OCI-LY1 (cell line): ENCODE measurements around the gene SLC51B.

ENCODE experiments used
- H2AFZ ChIP-seq: fragments of 200-600 bp; sonication (generic), shearing (Covaris generic); 2 replicates; pipeline ENCODE4 v1.6.0; 2014; ENCODE audit warnings: antibody characterized with exemption, mild to moderate bottlenecking, low read length
- H3F3A ChIP-seq: fragments of 200-600 bp; sonication (generic), shearing (Covaris generic); 2 replicates; pipeline ENCODE4 v1.6.0; 2014; ENCODE audit warnings: mild to moderate bottlenecking, antibody characterized with exemption, low read length, moderate library complexity; ENCODE audit not compliant: insufficient read depth
- H3K27ac ChIP-seq: fragments of 200-600 bp; sonication (generic); 2 replicates; pipeline ENCODE4 v1.5.1; 2014; ENCODE audit warnings: low read length, mixed run types, mild to moderate bottlenecking, low read depth; ENCODE audit not compliant: poor library complexity, severe bottlenecking
- H3K27me3 ChIP-seq: fragments of 200-600 bp; sonication (generic); 2 replicates; pipeline ENCODE4 v1.6.0; 2014; ENCODE audit warnings: antibody characterized with exemption, mild to moderate bottlenecking, low read length, moderate library complexity; ENCODE audit not compliant: insufficient read depth
- H3K36me3 ChIP-seq: fragments of 200-600 bp; sonication (generic); 2 replicates; pipeline ENCODE4 v1.6.1; 2014; ENCODE audit warnings: mild to moderate bottlenecking, antibody characterized with exemption, low read length, moderate library complexity, mixed read lengths; ENCODE audit not compliant: insufficient read depth
- H3K4me1 ChIP-seq: fragments of 200-600 bp; sonication (generic); 2 replicates; pipeline ENCODE4 v1.5.1; 2014; ENCODE audit warnings: mild to moderate bottlenecking, low read length, moderate library complexity; ENCODE audit not compliant: insufficient read depth, severe bottlenecking
- H3K4me2 ChIP-seq: fragments of 200-600 bp; sonication (generic), shearing (Covaris generic); 2 replicates; pipeline ENCODE4 v1.6.1; 2014; ENCODE audit warnings: low read length
- H3K4me3 ChIP-seq: fragments of 200-600 bp; sonication (generic); 2 replicates; pipeline ENCODE4 v1.5.1; 2014; ENCODE audit warnings: low read length, low read depth, mild to moderate bottlenecking, mixed read lengths; ENCODE audit not compliant: poor library complexity, severe bottlenecking
- H3K79me2 ChIP-seq: fragments of 200-600 bp; shearing (Covaris generic); 2 replicates; pipeline ENCODE4 v1.6.1; 2016; ENCODE audit warnings: mixed run types, low read length, mixed read lengths; ENCODE audit not compliant: insufficient read depth
- H3K9ac ChIP-seq: fragments of 200-600 bp; sonication (generic), shearing (Covaris generic); 2 replicates; pipeline ENCODE4 v1.6.1; 2014; ENCODE audit warnings: mild to moderate bottlenecking, low read length, mixed read lengths
- H3K9me2 ChIP-seq: fragments of 200-600 bp; sonication (generic), shearing (Covaris generic); 2 replicates; pipeline ENCODE4 v1.6.1; 2014; ENCODE audit warnings: low read depth, mild to moderate bottlenecking, low read length, mixed read lengths
- H3K9me3 ChIP-seq: fragments of 200-600 bp; shearing (Covaris generic); 2 replicates; pipeline ENCODE4 v1.6.1; 2014; ENCODE audit warnings: low read length, mixed read lengths
- H4K20me1 ChIP-seq: fragments of 200-600 bp; sonication (generic), shearing (Covaris generic); 2 replicates; pipeline ENCODE4 v1.6.0; 2016; ENCODE audit warnings: mild to moderate bottlenecking, low read length; ENCODE audit not compliant: insufficient read depth
- EZH2 ChIP-seq: fragments of 200-600 bp; sonication (generic), shearing (Covaris generic); IDR thresholded peaks from 2 replicates; pipeline ENCODE4 v1.8.0; 2017; ENCODE audit warnings: borderline replicate concordance, mixed run types, mild to moderate bottlenecking, antibody characterized with exemption, low read length, moderate library complexity, mixed read lengths
- TF ChIP-seq, protein P1 (sequence below): fragments of 200-600 bp; sonication (generic), shearing (Covaris generic); IDR thresholded peaks from 2 replicates; pipeline ENCODE4 v1.5.1; 2017; ENCODE audit warnings: mild to moderate bottlenecking, antibody characterized with exemption, low read length, moderate library complexity, mixed read lengths

SLC51B gene

DNA sequence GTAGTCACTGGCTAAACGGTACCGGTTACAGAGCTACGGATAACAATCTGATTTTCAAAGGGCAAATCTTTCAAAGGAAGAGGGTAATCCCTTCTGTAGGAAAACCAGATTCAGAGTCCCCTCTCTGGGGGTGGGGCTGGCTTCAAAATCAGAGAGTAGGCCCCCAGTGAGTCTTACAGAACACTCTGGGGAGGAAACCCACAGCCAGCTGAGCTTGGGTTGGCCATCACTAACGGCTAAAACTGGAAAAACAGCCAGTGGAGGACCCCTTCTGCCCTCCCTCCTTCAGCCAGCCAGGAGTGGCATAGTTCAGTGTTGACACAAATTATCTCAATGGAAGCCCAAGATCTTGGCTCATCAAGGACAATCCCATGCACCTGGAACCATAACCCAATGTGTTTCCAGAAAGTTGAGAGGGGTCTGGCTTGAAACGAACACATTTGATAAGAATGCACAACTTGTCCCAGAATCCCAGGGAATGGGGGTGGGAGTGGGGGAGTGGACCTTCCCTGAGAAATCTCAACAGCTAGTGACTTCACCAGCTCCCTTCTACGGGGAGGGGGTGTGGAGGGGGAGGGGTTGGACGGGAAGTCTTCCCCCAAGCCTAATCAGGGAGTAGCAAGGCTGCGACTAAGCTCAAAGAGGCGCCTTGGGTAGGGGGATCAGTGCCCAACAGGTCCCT lies 21.6 kb downstream of the SLC51B start:
- H3K4me3 ChIP-seq: no peak overlapping the region
- H2AFZ ChIP-seq: no peak overlapping the region
- no peak for TF ChIP-seq EZH2
- no peaks in the 10 kb centered on the region for H3F3A ChIP-seq
- no peaks in the 10 kb centered on the region for H3K36me3 ChIP-seq
- peaks cover 3% of the 10 kb centered on the region; the same call in 1 of the 2 replicates for H3K27me3 ChIP-seq
- no peaks in the 10 kb centered on the region for H3K79me2 ChIP-seq
- H3K9me3 ChIP-seq: no peaks in the 10 kb centered on the region
- H3K4me2 ChIP-seq: no peak overlapping the region
- H4K20me1 ChIP-seq: no peaks in the 10 kb centered on the region
- H3K27ac ChIP-seq: no peak overlapping the region
- H3K9me2 ChIP-seq: no peaks in the 10 kb centered on the region
- no peaks in the 10 kb centered on the region for H3K4me1 ChIP-seq
- H3K9ac ChIP-seq: no peak overlapping the region

DNA sequence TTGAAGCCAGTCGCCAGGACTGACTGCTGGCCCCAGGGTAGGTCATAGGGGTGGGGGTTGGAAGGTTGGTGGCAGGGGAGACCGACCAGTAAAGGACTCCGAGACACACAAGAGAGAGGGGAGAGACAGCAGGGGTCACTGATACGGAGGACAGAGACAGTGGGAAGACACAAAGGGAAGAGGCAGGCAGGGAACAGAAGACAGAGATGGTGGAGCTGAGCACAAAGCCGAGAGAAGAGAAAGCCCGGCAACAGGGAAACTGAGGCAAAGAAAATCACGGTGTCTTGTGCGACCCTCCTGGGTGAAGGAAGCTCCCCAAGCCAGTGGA lies 22.1 kb downstream of the SLC51B start:
- no peak for TF ChIP-seq EZH2
- TF ChIP-seq, protein P1, sequence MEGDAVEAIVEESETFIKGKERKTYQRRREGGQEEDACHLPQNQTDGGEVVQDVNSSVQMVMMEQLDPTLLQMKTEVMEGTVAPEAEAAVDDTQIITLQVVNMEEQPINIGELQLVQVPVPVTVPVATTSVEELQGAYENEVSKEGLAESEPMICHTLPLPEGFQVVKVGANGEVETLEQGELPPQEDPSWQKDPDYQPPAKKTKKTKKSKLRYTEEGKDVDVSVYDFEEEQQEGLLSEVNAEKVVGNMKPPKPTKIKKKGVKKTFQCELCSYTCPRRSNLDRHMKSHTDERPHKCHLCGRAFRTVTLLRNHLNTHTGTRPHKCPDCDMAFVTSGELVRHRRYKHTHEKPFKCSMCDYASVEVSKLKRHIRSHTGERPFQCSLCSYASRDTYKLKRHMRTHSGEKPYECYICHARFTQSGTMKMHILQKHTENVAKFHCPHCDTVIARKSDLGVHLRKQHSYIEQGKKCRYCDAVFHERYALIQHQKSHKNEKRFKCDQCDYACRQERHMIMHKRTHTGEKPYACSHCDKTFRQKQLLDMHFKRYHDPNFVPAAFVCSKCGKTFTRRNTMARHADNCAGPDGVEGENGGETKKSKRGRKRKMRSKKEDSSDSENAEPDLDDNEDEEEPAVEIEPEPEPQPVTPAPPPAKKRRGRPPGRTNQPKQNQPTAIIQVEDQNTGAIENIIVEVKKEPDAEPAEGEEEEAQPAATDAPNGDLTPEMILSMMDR: no peak
- Histone ChIP-seq H3K9ac (no peak overlapping the region), H3K27ac (no peak overlapping the region), H4K20me1 (no peaks in the 10 kb centered on the region), H3K36me3 (no peaks in the 10 kb centered on the region), H3F3A (no peaks in the 10 kb centered on the region), H3K4me1 (no peaks in the 10 kb centered on the region), H3K4me2 (no peak overlapping the region), H3K9me2 (no peaks in the 10 kb centered on the region), H3K4me3 (no peak overlapping the region), H3K27me3 (peaks cover 3% of the 10 kb centered on the region; the same call in 1 of the 2 replicates), H3K9me3 (no peaks in the 10 kb centered on the region), H3K79me2 (no peaks in the 10 kb centered on the region), H2AFZ (no peak overlapping the region)

DNA sequence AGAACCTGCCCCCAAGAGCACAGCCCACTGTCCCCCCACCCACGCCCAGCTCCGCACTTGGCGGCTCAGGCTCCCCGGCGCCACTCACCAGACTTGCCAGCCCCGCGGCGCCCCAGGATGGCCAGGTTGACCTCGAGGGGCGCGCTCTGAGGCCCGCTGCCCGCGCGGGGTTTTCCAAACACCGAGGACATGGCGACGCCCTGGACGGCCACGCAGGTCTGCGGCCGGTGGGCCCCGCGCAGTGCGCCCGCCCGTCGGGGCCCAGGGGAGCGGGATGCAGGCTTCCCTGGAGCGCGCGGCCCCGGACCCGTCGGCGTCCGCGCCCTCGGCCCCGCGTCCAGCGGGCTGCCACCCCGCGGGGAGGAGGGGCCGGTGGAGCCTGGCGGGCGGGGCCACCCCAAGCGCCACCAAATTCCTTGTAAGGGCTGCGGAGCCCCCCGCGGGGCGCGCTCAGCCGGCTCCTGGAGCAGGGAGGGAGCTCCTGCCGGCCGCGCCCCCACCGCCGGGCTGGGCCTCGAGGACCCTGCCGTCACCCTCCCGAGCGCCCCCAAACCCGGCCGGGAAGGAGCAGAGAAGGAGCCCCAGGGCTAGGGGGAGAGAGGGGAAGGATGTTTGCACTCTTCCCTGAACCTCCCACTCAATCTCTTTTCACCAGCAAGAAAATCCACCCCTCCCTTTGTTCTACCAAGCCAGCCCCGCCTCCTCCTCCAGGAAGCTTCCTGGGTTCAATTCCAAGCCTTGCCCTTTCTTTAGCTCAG lies 22.6 kb downstream of the SLC51B start, which contains the start of gene RASL12:
Gene RASL12 (minus strand): TSS at position 347 of the 758 bp plus-strand sequence. CDS start 156 bp downstream, at position 191.
- no peaks in the 10 kb centered on the region for H3K9me3 ChIP-seq
- no peak within 1 kb of the TSS for H3K9ac ChIP-seq
- H2AFZ ChIP-seq: no peak within 1 kb of the TSS
- H3K27ac ChIP-seq: no peak within 1 kb of the TSS
- no peaks in the 10 kb centered on the region for H3K9me2 ChIP-seq
- no peaks in the 10 kb centered on the region for H3K79me2 ChIP-seq
- H3K4me1 ChIP-seq: no peaks in the 10 kb centered on the region
- H3K27me3 ChIP-seq: peaks cover 3% of the 10 kb centered on the region
- H4K20me1 ChIP-seq: no peaks in the 10 kb centered on the region
- no peak within 1 kb of the TSS for H3K4me2 ChIP-seq
- no peaks in the 10 kb centered on the region for H3F3A ChIP-seq
- TF ChIP-seq, protein P1: no peak
- TF ChIP-seq EZH2: no peak
- H3K4me3 ChIP-seq: no peak within 1 kb of the TSS
- H3K36me3 ChIP-seq: no peaks in the 10 kb centered on the region
